Breast epithelium (tissue), 4 donors: ENCODE data around the gene NCAM2. TPM values are rescaled to one million over a fixed set of nuclear protein-coding genes. Genes with fewer than 3 reads are reported as not detected.

Experiments
- DNase-seq, 2 donors: peaks; one replicate each; pipeline ENCODE4 v3.0.0-alpha.2; 2019; ENCODE audit warnings: low spot score in 2 of 2
- H3K27ac ChIP-seq, 2 donors: fragments of 200-600 bp; sonication (generic) in 1 of 2; one replicate each; pipeline ENCODE4 v1.5.1; 2016 to 2019; ENCODE audit warnings: mild to moderate bottlenecking in 1 of 2
- H3K27me3 ChIP-seq, 2 donors: fragments of 200-600 bp; sonication (generic) in 1 of 2; one replicate each; pipeline versions ENCODE4 v1.5.1 to v1.6.0; 2017 to 2019; ENCODE audit warnings: control low read depth in 1 of 2, mild to moderate bottlenecking in 1 of 2
- H3K36me3 ChIP-seq: fragments of 200-600 bp; one replicate; pipeline ENCODE4 v1.5.1; 2019
- H3K4me1 ChIP-seq, 2 donors: fragments of 200-600 bp; sonication (generic); one replicate each; pipeline ENCODE4 v1.5.1; 2016 to 2019; ENCODE audit warnings: control low read depth in 1 of 2
- H3K4me3 ChIP-seq, 3 donors: fragments of 200-600 bp; sonication (generic); 1 replicate in 2 of 3; 2 replicates in 1 of 3; pipeline ENCODE4 v1.5.1; 2016 to 2019; ENCODE audit warnings: mild to moderate bottlenecking in 3 of 3, moderate library complexity in 2 of 3
- H3K9me3 ChIP-seq, 2 donors: fragments of 200-600 bp; sonication (generic) in 1 of 2; one replicate each; pipeline ENCODE4 v1.5.1; 2016 to 2019; ENCODE audit warnings: control low read depth in 1 of 2
- POLR2A ChIP-seq: fragments of 450-650 bp; IDR thresholded peaks from one replicate; pipeline ENCODE4 v1.6.1; 2016; ENCODE audit warnings: antibody characterized with exemption, mild to moderate bottlenecking, moderate library complexity
- POLR2AphosphoS5 ChIP-seq, 3 donors: sonication (generic); formaldehyde crosslinking; IDR thresholded peaks; one replicate each; pipeline ENCODE4 v1.6.1; 2017; ENCODE audit warnings: antibody characterized with exemption in 3 of 3
- intact Hi-C: fragments of 100-400 bp; cut with DNase I; formaldehyde crosslinking; loops from one replicate; pipeline ENCODE4 v1.15.1; 2023; ENCODE audit warnings: low total_unique reads
- total RNA-seq, 3 donors: library from RNA; depleted of rRNA; stranded (reverse); fragments of >200 nt; gene quantifications; one replicate each; pipeline ENCODE4 v1.1.0, GENCODE V29; 2016
- TF ChIP-seq, protein P1 (sequence below), 3 donors: fragments of 450-650 bp; IDR thresholded peaks; one replicate each; pipeline ENCODE4 v1.5.1; 2016 to 2017; ENCODE audit warnings: antibody characterized with exemption in 3 of 3, mild to moderate bottlenecking in 3 of 3, moderate library complexity in 3 of 3

NCAM2 gene
- total RNA-seq, 3 donors from 2014 or later: 2.6 to 6.3 (median 3.6) TPM

GRCh38 chr21:21246007-21246406 is 247.8 kb downstream of the NCAM2 start:
- Histone ChIP-seq H3K27me3 (no peaks in the 10 kb centered on the region), H3K4me3 (no peak overlapping the region), H3K4me1 (no peaks in the 10 kb centered on the region), H3K36me3 (no peaks in the 10 kb centered on the region), H3K9me3 (no peaks in the 10 kb centered on the region), H3K27ac (no peak overlapping the region)
- intact Hi-C loops: no loop called here
- DNase-seq: no peak
- TF ChIP-seq POLR2A: no peak
- TF ChIP-seq, protein P1, sequence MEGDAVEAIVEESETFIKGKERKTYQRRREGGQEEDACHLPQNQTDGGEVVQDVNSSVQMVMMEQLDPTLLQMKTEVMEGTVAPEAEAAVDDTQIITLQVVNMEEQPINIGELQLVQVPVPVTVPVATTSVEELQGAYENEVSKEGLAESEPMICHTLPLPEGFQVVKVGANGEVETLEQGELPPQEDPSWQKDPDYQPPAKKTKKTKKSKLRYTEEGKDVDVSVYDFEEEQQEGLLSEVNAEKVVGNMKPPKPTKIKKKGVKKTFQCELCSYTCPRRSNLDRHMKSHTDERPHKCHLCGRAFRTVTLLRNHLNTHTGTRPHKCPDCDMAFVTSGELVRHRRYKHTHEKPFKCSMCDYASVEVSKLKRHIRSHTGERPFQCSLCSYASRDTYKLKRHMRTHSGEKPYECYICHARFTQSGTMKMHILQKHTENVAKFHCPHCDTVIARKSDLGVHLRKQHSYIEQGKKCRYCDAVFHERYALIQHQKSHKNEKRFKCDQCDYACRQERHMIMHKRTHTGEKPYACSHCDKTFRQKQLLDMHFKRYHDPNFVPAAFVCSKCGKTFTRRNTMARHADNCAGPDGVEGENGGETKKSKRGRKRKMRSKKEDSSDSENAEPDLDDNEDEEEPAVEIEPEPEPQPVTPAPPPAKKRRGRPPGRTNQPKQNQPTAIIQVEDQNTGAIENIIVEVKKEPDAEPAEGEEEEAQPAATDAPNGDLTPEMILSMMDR (IDR thresholded peaks at IDR 0.05): no peak
- TF ChIP-seq POLR2AphosphoS5 (IDR thresholded peaks at IDR 0.05): no peak

GRCh38 chr21:21247424-21247823 is 249.2 kb downstream of the NCAM2 start:
- TF ChIP-seq POLR2A (no peak), POLR2AphosphoS5 (IDR thresholded peaks at IDR 0.05) (no peak)
- TF ChIP-seq, protein P1 (IDR thresholded peaks at IDR 0.05): no peak
- Histone ChIP-seq H3K4me3 (no peak overlapping the region), H3K4me1 (no peaks in the 10 kb centered on the region), H3K9me3 (no peaks in the 10 kb centered on the region), H3K36me3 (no peaks in the 10 kb centered on the region), H3K27me3 (no peaks in the 10 kb centered on the region), H3K27ac (no peak overlapping the region)
- DNase-seq: no peak
- intact Hi-C loops: no loop called here

- no peak for DNase-seq
- intact Hi-C loops: no loop called here
- no peaks in the 10 kb centered on the region for H3K4me1 ChIP-seq
- H3K36me3 ChIP-seq: no peaks in the 10 kb centered on the region
- no peaks in the 10 kb centered on the region for H3K9me3 ChIP-seq
- no peak for TF ChIP-seq POLR2A
- TF ChIP-seq, protein P1 (IDR thresholded peaks at IDR 0.05): no peak
- no peak for TF ChIP-seq POLR2AphosphoS5 (IDR thresholded peaks at IDR 0.05)
- H3K4me3 ChIP-seq: no peak overlapping the region
- no peaks in the 10 kb centered on the region for H3K27me3 ChIP-seq
- no peak overlapping the region for H3K27ac ChIP-seq
Measured at GRCh38 chr21:21262048-21262447, 263.8 kb downstream of the NCAM2 start.

DNA sequence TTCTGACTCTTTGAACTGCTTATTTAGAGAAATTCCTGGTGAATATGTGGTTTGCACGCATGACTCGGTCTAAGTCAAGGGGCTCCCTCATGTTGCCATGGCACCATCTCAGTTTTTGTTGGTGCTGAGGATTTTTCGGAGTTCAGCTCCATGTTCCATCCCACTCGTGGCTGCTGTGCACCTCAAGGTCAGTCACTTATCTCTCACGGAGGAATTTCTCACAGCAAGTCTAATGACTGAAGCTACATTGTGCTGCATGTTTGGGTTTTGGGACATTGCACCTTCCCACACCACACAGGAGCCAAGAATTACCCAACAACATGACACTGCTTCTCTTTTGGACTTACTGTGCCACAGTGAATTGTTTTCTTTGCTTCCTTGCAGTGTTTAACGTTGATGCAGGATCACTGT is 269.9 kb downstream of the NCAM2 start:
- H3K4me3 ChIP-seq: no peak overlapping the region
- no peak overlapping the region for H3K27ac ChIP-seq
- intact Hi-C loops: no loop called here
- no peak for DNase-seq
- H3K4me1 ChIP-seq: no peaks in the 10 kb centered on the region
- H3K27me3 ChIP-seq: no peaks in the 10 kb centered on the region
- H3K36me3 ChIP-seq: no peaks in the 10 kb centered on the region
- H3K9me3 ChIP-seq: no peaks in the 10 kb centered on the region
- TF ChIP-seq POLR2A: no peak
- TF ChIP-seq, protein P1 (IDR thresholded peaks at IDR 0.05): no peak

DNA sequence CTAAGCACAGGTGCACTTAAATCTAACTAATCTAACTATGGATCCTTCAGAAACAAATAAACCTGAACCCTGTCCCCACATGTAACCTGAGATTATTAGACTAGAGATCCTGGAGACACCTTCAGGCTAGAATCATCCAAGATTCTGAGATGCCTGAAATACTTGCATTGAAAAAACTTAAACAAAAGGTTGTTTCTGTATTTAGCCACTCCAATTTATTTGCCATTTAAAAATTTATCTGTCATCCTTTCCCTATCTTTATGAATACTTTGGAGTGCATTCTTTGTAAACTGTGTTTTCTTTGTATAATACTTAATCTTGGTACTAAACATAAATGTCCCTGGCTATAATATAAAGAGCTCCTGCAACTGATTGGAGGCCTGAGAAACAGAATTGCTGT is 270.7 kb downstream of the NCAM2 start:
- DNase-seq: no peak
- Histone ChIP-seq H3K9me3 (no peaks in the 10 kb centered on the region), H3K36me3 (no peaks in the 10 kb centered on the region), H3K4me1 (no peaks in the 10 kb centered on the region), H3K27ac (no peak overlapping the region), H3K27me3 (no peaks in the 10 kb centered on the region), H3K4me3 (no peak overlapping the region)
- intact Hi-C loops: no loop called here
- TF ChIP-seq POLR2A: no peak
- TF ChIP-seq, protein P1 (IDR thresholded peaks at IDR 0.05): no peak
